ENCODE data around the gene CELA2B. TPM values are rescaled to one million over a fixed set of nuclear protein-coding genes. Genes with fewer than 3 reads are reported as not detected.

CELA2B gene
- total RNA-seq, 1 experiment from 2014 or later = not detected

DNA sequence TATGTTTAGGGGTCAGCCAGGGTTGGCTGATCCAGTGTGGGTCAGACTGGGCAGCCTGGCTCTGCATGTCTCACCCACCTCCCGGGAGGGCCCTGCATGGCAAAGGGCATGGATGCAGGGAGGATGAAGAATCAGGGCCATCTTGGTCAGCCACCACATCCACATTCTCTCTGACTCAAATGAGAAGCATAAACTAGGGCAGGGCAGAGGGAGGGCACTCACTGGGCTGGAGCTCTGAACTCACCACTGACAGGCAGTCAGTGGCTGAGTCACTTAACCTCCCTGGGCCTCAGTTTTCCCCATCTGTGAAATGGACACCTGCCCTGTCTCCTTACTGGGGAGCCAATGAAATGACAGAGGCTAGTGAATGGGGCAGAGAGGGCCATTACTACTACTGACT lies 23.7 kb upstream of the CELA2B start:
- Mint-ChIP-seq H3K4me3 (ENCODE audit: low read depth, unreplicated experiment) (no peak overlapping the region), H3K9me3 (ENCODE audit: low read depth, unreplicated experiment) (no peaks in the 10 kb centered on the region), H3K27ac (ENCODE audit: unreplicated experiment) (no peak overlapping the region), H3K36me3 (ENCODE audit: insufficient read depth, unreplicated experiment) (no peaks in the 10 kb centered on the region), H3K4me1 (ENCODE audit: low read depth, unreplicated experiment) (no peaks in the 10 kb centered on the region), H3K27me3 (ENCODE audit: unreplicated experiment) (peaks cover 5% of the 10 kb centered on the region)
- intact Hi-C loops (cut with micrococcal nuclease; ENCODE audit: unreplicated experiment) = no loop called here
- TF ChIP-seq, protein P1, sequence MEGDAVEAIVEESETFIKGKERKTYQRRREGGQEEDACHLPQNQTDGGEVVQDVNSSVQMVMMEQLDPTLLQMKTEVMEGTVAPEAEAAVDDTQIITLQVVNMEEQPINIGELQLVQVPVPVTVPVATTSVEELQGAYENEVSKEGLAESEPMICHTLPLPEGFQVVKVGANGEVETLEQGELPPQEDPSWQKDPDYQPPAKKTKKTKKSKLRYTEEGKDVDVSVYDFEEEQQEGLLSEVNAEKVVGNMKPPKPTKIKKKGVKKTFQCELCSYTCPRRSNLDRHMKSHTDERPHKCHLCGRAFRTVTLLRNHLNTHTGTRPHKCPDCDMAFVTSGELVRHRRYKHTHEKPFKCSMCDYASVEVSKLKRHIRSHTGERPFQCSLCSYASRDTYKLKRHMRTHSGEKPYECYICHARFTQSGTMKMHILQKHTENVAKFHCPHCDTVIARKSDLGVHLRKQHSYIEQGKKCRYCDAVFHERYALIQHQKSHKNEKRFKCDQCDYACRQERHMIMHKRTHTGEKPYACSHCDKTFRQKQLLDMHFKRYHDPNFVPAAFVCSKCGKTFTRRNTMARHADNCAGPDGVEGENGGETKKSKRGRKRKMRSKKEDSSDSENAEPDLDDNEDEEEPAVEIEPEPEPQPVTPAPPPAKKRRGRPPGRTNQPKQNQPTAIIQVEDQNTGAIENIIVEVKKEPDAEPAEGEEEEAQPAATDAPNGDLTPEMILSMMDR (IDR thresholded peaks at IDR 0.05; ENCODE audit: unreplicated experiment) = no peak
- no TSS peak for BruUV-seq (replicated peaks)
- CTCF ChIA-PET = no interaction called here
- no peak for DNase-seq

DNA sequence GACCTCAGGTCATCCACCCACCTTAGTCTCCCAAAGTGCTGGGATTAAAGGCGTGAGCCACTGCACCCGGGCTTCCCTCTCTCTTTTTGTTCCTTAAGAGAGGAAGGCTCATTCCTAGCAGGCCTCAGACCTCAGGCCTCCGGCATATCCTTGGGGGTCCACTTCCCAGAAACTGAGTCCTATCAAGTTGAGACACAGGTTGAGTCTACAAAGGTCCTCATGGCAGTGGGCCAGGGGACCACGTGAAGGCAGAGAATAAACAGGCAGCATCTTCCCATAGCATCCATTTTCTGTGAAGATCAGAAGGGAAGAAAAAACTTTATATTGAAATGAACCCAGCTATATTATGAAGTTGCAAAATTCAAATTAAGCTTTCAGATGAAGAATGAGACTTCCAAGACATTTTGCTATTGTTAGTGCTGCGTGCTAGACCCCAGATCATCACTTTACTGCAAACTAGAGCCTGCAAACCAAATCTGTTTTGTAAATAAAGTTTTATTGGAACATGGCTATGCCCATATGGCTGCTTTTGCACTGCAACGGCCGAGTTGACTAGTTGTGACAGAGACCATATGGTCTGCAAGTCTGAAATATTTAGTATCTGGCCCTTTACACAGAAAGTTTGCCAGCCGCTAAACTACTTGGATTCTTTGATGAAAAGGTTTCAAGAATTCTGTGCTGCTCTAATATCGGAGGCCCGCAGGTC lies 22.9 kb upstream of the CELA2B start:
- TF ChIP-seq, protein P1 (IDR thresholded peaks at IDR 0.05; ENCODE audit: unreplicated experiment) = no peak
- Mint-ChIP-seq H3K9me3 (ENCODE audit: low read depth, unreplicated experiment) (no peaks in the 10 kb centered on the region), H3K36me3 (ENCODE audit: insufficient read depth, unreplicated experiment) (no peaks in the 10 kb centered on the region), H3K4me3 (ENCODE audit: low read depth, unreplicated experiment) (no peak overlapping the region), H3K4me1 (ENCODE audit: low read depth, unreplicated experiment) (no peaks in the 10 kb centered on the region), H3K27ac (ENCODE audit: unreplicated experiment) (no peak overlapping the region), H3K27me3 (ENCODE audit: unreplicated experiment) (no peaks in the 10 kb centered on the region)
- DNase-seq = no peak
- CTCF ChIA-PET = no interaction called here
- BruUV-seq (replicated peaks) = no TSS peak
- intact Hi-C loops (cut with micrococcal nuclease; ENCODE audit: unreplicated experiment) = no loop called here

DNA sequence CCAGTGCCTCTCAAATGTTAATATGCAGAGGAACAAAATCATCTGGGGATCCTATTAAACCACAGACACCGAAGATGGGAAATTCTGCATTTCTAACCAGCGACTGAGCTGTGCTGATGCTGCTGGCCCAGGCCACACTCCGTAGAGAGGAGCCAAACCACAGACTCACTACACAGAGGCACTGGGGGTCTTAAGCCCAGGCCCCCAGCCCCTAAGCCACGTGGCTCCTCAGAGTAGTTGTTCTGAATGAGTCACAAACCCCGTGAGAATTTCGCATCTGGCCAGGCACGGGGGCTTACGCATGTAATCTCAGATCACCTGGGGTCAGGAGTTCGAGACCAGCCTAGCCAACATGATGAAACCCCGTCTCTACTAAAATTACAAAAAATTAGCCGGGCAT lies 22.2 kb upstream of the CELA2B start:
- CTCF ChIA-PET = no interaction called here
- H3K4me1 Mint-ChIP-seq (ENCODE audit: low read depth, unreplicated experiment) = no peaks in the 10 kb centered on the region
- no peaks in the 10 kb centered on the region for H3K36me3 Mint-ChIP-seq (ENCODE audit: insufficient read depth, unreplicated experiment)
- TF ChIP-seq, protein P1 (IDR thresholded peaks at IDR 0.05; ENCODE audit: unreplicated experiment) = no peak
- H3K9me3 Mint-ChIP-seq (ENCODE audit: low read depth, unreplicated experiment) = no peaks in the 10 kb centered on the region
- no peak for DNase-seq
- H3K27me3 Mint-ChIP-seq (ENCODE audit: unreplicated experiment) = no peaks in the 10 kb centered on the region
- intact Hi-C loops (cut with micrococcal nuclease; ENCODE audit: unreplicated experiment) = loop anchor here (2.0 kb wide), 1 partner anchor 21 kb away; no protein-coding TSS in a partner anchor
- no peak overlapping the region for H3K4me3 Mint-ChIP-seq (ENCODE audit: low read depth, unreplicated experiment)
- no peak overlapping the region for H3K27ac Mint-ChIP-seq (ENCODE audit: unreplicated experiment)
- no TSS peak for BruUV-seq (replicated peaks)

DNA sequence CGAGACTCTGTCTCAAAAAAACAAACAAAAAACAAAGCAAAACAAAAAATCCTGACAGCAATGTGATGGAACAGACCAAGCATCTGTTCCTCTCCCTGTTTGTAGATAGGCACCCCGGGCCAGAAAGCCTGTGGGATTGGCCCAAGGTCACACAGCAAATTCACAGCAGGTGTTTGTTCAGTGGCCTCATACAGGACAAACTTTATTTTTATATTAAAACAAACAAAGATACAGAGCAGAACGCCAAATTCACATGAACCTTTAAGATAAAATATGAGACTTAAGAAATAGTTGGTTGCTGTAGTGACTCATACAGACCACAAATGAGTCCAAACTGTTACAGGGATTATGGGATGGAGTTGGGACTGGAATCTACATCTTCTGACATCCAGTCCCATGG lies 21.6 kb upstream of the CELA2B start:
- H3K27ac Mint-ChIP-seq (ENCODE audit: unreplicated experiment) = no peak overlapping the region
- no TSS peak for BruUV-seq (replicated peaks)
- CTCF ChIA-PET = no interaction called here
- no peaks in the 10 kb centered on the region for H3K9me3 Mint-ChIP-seq (ENCODE audit: low read depth, unreplicated experiment)
- no peaks in the 10 kb centered on the region for H3K36me3 Mint-ChIP-seq (ENCODE audit: insufficient read depth, unreplicated experiment)
- no peak for DNase-seq
- TF ChIP-seq, protein P1 (IDR thresholded peaks at IDR 0.05; ENCODE audit: unreplicated experiment) = no peak
- no peaks in the 10 kb centered on the region for H3K4me1 Mint-ChIP-seq (ENCODE audit: low read depth, unreplicated experiment)
- H3K27me3 Mint-ChIP-seq (ENCODE audit: unreplicated experiment) = no peaks in the 10 kb centered on the region
- no peak overlapping the region for H3K4me3 Mint-ChIP-seq (ENCODE audit: low read depth, unreplicated experiment)
- intact Hi-C loops (cut with micrococcal nuclease; ENCODE audit: unreplicated experiment) = loop anchor here (2.0 kb wide), 1 partner anchor 21 kb away; no protein-coding TSS in a partner anchor

Measured in Calu3 (cell line).